HEK293 (cell line): ENCODE results near the gene SEMA4F.

Experiments
- MZF1 ChIP-seq: fragments of 450-650 bp; formaldehyde crosslinking; IDR thresholded peaks from 2 replicates; pipeline ENCODE4 v1.5.1; 2017; ENCODE audit warnings: missing biosample characterization, missing genetic modification characterization, borderline replicate concordance
- REPIN1 ChIP-seq: fragments of 450-650 bp; formaldehyde crosslinking; IDR thresholded peaks from 2 replicates; pipeline ENCODE4 v1.5.1; 2017; ENCODE audit warnings: missing biosample characterization, missing genetic modification characterization, low read depth
- YY1 ChIP-seq: fragments of 450-650 bp; formaldehyde crosslinking; IDR thresholded peaks from 2 replicates; pipeline ENCODE4 v1.5.1; 2018; ENCODE audit warnings: missing biosample characterization, missing genetic modification characterization
- ZNF239 ChIP-seq: fragments of 450-650 bp; formaldehyde crosslinking; IDR thresholded peaks from 2 replicates; pipeline ENCODE4 v1.5.1; 2016; ENCODE audit warnings: missing biosample characterization, missing genetic modification characterization
- ZNF292 ChIP-seq: fragments of 450-650 bp; formaldehyde crosslinking; IDR thresholded peaks from 2 replicates; pipeline ENCODE4 v1.5.1; 2016; ENCODE audit warnings: low read depth, missing biosample characterization, missing genetic modification characterization, borderline replicate concordance
- ZNF549 ChIP-seq: fragments of 450-650 bp; IDR thresholded peaks from 2 replicates; pipeline ENCODE4 v1.5.1; 2018; ENCODE audit warnings: missing biosample characterization, missing genetic modification characterization, mild to moderate bottlenecking, inconsistent platforms, moderate library complexity
- ZNF610 ChIP-seq: fragments of 450-650 bp; formaldehyde crosslinking; IDR thresholded peaks from 2 replicates; pipeline ENCODE4 v1.5.1; 2016; ENCODE audit warnings: missing biosample characterization, missing genetic modification characterization, borderline replicate concordance
- ZNF701 ChIP-seq: fragments of 450-650 bp; formaldehyde crosslinking; IDR thresholded peaks from 2 replicates; pipeline ENCODE4 v1.5.1; 2016; ENCODE audit warnings: missing biosample characterization, missing genetic modification characterization
- TF ChIP-seq, protein P1 (sequence below): fragments of 450-650 bp; formaldehyde crosslinking; IDR thresholded peaks from 2 replicates; pipeline ENCODE4 v1.5.1; 2016; ENCODE audit warnings: missing biosample characterization, missing genetic modification characterization
- TF ChIP-seq, protein P2 (sequence below): fragments of 450-650 bp; formaldehyde crosslinking; IDR thresholded peaks from 2 replicates; pipeline ENCODE4 v1.5.1; 2016; ENCODE audit warnings: missing biosample characterization, missing genetic modification characterization
- TF ChIP-seq, protein P3 (sequence below): fragments of 450-650 bp; formaldehyde crosslinking; IDR thresholded peaks from 2 replicates; pipeline ENCODE4 v1.5.1; 2017; ENCODE audit warnings: missing biosample characterization, mild to moderate bottlenecking, missing genetic modification characterization, moderate library complexity
- TF ChIP-seq, protein P4 (sequence below): fragments of 450-650 bp; formaldehyde crosslinking; IDR thresholded peaks from 2 replicates; pipeline ENCODE4 v1.5.1; 2017; ENCODE audit warnings: missing biosample characterization, missing genetic modification characterization
- TF ChIP-seq, protein P5 (sequence below): fragments of 450-650 bp; IDR thresholded peaks from 2 replicates; pipeline ENCODE4 v1.5.1; 2018; ENCODE audit warnings: missing biosample characterization, mild to moderate bottlenecking, missing genetic modification characterization
- TF ChIP-seq, protein P6 (sequence below): fragments of 450-650 bp; formaldehyde crosslinking; IDR thresholded peaks from 2 replicates; pipeline ENCODE4 v1.5.1; 2017; ENCODE audit warnings: missing biosample characterization, missing genetic modification characterization

DNA sequence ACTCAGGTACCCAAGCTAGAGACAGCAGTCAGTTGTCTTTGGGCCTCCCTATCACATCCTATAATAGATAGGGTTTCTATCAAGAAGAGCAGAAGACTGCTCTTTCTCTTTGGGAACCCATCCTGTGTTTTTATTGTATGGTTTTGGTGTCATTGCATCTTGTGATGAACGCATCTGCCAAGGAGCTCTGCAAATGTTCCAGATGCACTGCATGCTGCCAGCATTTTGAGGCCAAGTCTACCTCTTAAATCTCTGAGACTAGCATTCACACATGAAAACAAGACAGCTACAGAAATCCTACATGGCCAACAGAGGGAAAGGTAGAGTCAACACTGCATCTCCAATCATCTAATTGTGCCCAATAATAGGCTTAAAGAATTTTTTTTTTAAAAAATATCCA, 14.0 kb downstream of the SEMA4F start:
- TF ChIP-seq, protein P1, sequence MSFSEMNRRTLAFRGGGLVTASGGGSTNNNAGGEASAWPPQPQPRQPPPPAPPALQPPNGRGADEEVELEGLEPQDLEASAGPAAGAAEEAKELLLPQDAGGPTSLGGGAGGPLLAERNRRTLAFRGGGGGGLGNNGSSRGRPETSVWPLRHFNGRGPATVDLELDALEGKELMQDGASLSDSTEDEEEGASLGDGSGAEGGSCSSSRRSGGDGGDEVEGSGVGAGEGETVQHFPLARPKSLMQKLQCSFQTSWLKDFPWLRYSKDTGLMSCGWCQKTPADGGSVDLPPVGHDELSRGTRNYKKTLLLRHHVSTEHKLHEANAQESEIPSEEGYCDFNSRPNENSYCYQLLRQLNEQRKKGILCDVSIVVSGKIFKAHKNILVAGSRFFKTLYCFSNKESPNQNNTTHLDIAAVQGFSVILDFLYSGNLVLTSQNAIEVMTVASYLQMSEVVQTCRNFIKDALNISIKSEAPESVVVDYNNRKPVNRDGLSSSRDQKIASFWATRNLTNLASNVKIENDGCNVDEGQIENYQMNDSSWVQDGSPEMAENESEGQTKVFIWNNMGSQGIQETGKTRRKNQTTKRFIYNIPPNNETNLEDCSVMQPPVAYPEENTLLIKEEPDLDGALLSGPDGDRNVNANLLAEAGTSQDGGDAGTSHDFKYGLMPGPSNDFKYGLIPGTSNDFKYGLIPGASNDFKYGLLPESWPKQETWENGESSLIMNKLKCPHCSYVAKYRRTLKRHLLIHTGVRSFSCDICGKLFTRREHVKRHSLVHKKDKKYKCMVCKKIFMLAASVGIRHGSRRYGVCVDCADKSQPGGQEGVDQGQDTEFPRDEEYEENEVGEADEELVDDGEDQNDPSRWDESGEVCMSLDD = no peak
- no peak for TF ChIP-seq REPIN1 (tag by site-specific recombination)
- TF ChIP-seq, protein P2, sequence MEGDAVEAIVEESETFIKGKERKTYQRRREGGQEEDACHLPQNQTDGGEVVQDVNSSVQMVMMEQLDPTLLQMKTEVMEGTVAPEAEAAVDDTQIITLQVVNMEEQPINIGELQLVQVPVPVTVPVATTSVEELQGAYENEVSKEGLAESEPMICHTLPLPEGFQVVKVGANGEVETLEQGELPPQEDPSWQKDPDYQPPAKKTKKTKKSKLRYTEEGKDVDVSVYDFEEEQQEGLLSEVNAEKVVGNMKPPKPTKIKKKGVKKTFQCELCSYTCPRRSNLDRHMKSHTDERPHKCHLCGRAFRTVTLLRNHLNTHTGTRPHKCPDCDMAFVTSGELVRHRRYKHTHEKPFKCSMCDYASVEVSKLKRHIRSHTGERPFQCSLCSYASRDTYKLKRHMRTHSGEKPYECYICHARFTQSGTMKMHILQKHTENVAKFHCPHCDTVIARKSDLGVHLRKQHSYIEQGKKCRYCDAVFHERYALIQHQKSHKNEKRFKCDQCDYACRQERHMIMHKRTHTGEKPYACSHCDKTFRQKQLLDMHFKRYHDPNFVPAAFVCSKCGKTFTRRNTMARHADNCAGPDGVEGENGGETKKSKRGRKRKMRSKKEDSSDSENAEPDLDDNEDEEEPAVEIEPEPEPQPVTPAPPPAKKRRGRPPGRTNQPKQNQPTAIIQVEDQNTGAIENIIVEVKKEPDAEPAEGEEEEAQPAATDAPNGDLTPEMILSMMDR (tag by site-specific recombination) = no peak
- TF ChIP-seq ZNF549 (tag by site-specific recombination) = no peak
- no peak for TF ChIP-seq MZF1 (tag by site-specific recombination)
- TF ChIP-seq, protein P3, sequence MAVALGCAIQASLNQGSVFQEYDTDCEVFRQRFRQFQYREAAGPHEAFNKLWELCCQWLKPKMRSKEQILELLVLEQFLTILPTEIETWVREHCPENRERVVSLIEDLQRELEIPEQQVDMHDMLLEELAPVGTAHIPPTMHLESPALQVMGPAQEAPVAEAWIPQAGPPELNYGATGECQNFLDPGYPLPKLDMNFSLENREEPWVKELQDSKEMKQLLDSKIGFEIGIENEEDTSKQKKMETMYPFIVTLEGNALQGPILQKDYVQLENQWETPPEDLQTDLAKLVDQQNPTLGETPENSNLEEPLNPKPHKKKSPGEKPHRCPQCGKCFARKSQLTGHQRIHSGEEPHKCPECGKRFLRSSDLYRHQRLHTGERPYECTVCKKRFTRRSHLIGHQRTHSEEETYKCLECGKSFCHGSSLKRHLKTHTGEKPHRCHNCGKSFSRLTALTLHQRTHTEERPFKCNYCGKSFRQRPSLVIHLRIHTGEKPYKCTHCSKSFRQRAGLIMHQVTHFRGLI (tag by site-specific recombination) = no peak
- TF ChIP-seq ZNF239 = no peak
- no peak for TF ChIP-seq YY1 (tag by site-specific recombination)
- no peak for TF ChIP-seq ZNF610 (tag by site-specific recombination)
- TF ChIP-seq, protein P4, sequence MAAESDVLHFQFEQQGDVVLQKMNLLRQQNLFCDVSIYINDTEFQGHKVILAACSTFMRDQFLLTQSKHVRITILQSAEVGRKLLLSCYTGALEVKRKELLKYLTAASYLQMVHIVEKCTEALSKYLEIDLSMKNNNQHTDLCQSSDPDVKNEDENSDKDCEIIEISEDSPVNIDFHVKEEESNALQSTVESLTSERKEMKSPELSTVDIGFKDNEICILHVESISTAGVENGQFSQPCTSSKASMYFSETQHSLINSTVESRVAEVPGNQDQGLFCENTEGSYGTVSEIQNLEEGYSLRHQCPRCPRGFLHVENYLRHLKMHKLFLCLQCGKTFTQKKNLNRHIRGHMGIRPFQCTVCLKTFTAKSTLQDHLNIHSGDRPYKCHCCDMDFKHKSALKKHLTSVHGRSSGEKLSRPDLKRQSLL (tag by site-specific recombination) = no peak
- TF ChIP-seq, protein P5, sequence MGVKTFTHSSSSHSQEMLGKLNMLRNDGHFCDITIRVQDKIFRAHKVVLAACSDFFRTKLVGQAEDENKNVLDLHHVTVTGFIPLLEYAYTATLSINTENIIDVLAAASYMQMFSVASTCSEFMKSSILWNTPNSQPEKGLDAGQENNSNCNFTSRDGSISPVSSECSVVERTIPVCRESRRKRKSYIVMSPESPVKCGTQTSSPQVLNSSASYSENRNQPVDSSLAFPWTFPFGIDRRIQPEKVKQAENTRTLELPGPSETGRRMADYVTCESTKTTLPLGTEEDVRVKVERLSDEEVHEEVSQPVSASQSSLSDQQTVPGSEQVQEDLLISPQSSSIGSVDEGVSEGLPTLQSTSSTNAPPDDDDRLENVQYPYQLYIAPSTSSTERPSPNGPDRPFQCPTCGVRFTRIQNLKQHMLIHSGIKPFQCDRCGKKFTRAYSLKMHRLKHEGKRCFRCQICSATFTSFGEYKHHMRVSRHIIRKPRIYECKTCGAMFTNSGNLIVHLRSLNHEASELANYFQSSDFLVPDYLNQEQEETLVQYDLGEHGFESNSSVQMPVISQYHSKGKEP (tag by site-specific recombination) = no peak
- no peak for TF ChIP-seq ZNF292 (tag by site-specific recombination)
- no peak for TF ChIP-seq ZNF701 (tag by site-specific recombination)
- TF ChIP-seq, protein P6, sequence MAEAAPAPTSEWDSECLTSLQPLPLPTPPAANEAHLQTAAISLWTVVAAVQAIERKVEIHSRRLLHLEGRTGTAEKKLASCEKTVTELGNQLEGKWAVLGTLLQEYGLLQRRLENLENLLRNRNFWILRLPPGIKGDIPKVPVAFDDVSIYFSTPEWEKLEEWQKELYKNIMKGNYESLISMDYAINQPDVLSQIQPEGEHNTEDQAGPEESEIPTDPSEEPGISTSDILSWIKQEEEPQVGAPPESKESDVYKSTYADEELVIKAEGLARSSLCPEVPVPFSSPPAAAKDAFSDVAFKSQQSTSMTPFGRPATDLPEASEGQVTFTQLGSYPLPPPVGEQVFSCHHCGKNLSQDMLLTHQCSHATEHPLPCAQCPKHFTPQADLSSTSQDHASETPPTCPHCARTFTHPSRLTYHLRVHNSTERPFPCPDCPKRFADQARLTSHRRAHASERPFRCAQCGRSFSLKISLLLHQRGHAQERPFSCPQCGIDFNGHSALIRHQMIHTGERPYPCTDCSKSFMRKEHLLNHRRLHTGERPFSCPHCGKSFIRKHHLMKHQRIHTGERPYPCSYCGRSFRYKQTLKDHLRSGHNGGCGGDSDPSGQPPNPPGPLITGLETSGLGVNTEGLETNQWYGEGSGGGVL = no peak
